GM19372 (cell line): ENCODE results near the gene MTA1.

ENCODE experiments used
- ATAC-seq: cut with Tn5 transposase; IDR thresholded peaks from one replicate; pipeline ENCODE4 v1.9.1; 2021; ENCODE audit warnings: mild to moderate bottlenecking, low read depth, moderate library complexity; ENCODE audit not compliant: unreplicated experiment

MTA1 gene

DNA sequence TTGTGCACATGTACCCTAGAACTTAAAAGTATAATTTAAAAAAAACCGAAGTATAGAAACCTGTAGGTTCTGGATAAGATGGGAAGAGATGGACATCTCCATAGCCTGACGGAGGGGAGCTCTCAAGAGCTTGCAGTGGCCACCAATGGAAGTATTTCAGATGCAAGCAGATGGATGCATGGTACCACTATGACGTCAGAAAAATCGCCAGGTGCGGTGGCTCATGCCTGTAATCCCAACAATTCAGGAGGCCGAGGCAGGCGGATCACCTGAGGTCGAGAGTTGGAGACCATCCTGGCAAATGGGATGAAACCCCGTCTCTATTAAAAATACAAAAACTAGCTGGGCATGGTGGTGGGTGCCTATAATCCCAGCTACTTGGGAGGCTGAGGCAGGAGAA, 17.9 kb upstream of the MTA1 start:
- ATAC-seq: no peak

DNA sequence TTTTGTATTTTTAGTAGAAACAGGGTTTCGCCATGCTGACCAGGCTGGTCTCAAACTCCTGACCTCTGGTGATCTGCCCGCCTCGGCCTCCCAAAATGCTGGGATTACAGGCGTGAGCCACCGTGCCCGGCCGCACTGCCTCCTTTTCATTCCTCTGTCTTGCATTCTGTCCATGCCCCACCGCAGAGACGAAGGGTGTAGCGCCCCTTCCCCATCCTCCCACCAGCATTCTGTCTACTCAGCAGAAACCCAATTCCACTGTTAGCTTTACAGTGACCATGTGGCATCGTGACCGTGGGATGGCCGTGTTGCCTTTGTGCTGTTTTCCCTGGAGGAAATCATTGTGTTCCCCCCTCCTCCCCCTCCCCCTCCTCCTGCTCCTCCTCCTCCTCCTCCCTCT, 11.0 kb upstream of the MTA1 start:
- no peak for ATAC-seq

DNA sequence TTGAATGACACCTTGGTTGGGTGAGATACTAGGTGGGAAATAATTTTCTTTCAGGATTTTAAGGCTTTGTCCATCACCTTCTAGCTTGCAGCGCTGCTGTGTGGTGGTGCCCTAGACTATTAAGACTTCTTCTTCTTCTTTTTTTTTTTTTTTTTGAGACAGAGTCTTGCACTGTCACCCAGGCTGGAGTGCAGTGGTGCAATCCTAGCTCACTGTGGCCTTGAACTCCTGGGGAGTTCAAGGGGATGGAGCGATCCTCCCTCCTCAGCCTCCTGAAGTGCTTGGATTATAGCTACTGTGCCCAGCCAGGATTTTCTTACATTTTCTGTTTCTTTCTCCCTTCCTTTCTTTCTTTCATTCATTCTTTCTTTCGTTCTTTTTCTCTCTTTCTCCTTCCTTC, 10.3 kb upstream of the MTA1 start:
- no peak for ATAC-seq

DNA sequence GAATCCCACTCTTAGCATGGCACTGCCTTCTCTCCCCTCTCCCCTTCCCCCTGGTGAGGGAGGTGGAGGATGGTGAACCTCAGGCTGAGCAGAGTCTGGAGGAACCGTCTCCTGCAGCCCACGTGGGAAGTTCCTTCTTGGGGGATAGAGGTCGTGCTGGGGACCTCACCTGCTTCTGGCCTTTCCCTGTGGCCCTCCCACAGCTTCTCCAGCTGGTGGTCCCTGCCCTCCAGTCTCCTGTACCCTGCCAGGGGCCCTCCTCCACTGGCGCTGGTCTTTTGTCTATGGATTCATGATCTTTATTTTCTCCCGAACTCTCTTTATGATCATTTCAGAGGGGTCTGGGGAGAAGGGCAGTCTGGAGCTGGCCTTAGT, 9.0 kb upstream of the MTA1 start:
- no peak for ATAC-seq

DNA sequence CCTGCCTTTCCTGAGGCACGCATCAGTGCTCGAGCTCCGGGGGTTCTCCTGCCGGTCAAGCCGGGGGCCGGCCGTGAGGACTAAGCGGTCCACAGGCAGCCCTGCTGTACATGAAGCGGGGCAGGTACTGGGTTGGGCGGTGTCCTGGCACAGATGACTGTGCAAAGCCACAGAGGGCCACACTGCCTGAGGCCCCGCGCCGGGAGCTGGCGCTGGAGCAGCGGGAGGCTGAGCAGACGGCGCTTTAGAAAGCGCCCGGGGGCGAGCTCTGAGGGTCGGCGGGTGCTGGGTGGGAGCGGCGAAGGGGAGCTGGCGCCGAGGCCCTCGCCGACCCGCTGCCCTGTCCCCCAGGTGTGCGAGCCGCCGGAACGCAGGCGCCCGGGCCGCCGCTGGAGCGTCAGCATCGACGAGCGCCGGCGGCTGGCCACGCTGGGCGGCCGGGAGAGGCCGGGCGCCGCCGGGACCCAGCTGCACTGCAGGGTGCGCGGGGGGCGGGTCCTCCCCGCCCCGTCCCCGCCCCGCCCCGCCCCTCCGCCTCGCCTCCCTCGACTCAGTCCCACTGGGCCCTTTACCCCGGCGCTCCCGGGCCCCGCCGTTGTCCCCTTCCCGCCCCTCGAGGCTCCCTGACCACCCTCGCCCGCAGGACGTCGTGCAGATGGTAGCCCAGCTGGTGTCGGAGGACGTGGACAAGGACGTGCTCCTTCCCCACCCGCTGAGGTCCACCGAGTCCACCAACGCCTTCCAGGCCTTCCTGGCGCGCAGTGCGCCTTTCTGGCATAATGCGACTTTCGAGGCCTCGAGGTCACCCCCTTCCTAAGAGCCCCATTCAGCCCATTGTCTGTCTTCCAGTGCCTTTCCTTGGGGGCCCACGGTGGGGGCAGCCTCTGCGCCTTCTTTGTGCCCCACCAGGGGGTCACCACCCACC, 8.3 kb upstream of the MTA1 start:
- no peak for ATAC-seq

DNA sequence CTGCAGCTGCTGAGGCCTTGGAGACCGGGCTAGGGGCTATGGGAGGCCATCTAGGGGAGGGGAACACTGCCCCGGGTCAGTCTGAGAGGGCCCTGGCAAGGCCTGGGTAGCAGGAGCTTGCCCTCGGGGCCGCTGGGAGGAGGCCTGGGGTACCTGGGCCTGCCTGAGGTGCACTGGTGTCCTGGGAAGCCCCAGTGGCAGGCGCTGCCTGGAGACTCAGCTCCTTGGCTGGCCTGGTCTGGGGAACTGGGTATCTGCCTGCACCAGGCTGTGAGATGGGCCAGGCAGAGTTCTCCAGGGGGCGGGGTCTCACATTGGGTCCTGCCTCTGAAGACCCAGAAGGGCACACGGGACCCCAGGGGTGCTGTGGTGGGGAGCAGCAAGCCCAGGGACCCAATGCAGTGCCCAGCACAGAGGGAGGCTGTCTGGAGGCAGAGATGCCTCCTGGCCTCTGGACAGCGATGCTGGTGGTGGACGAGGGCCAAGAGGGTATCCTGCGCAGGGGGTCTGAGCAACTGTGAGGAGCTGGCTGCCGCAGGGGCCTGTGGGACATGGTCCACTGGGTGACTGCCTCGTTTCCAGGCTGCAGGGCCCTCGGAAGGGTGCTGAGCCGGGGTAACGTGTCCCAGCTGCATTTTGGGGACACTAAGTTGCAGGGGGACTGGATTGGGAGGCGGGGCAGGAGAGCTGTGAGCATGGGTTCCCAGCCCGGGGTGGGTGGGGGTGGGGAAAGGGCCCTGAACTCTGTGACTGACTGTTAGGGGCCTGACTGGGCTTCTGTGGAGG, 7.4 kb upstream of the MTA1 start:
- no peak for ATAC-seq

DNA sequence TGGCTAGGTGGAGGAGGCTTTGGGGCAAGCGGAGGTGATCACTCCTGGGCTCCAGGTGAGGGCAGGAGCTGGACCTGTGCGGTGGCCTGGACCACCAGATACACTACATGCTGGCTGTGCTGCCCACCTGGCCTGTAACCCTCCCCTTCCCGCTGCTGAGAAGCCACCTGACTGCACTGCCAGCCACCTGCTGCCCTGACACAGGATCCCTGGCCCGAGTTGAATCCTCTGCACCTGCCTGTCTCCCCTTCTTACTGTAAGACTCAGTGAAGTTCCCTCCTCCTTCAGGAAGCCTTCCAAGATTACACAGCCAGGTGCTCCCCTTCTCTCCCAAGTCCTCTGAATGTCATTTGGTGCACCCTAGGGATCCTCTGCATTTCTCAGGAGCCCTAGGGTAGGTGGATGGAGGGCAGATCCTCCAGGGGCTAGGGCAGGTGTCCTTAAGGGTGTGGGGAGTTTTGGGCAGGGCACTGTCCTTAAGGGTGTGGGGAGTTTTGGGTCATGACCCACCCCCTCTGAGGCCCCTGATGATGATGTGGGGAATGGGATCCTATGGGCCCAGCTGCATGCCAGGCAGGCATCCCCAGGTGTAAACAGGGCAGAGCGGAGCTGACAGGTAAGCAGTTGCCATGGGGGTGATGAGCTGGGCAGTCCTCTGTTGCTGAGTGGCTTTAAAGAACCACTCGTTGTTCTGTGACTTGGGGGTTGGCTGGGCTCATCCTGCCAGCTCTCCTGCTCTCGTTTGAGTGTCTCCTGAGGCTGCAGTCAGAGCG, 6.7 kb upstream of the MTA1 start:
- ATAC-seq: no peak

DNA sequence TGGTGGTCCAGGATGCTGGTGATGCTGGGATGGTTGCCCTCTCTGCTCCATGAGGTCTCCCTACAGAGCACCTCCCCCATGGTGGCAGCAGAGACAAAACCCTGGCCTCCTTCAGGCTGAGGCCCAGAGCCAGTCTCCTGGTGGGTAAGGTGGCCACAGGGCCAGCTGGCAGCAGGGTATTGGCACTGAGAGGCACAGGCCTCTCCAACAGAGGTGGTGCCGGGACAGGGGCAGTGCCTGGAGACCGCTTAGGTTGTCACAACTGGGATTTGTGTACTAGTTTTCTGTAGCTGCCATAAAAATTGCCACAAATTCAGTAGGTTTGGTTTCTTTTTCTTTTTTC, 6.1 kb upstream of the MTA1 start:
- no peak for ATAC-seq

DNA sequence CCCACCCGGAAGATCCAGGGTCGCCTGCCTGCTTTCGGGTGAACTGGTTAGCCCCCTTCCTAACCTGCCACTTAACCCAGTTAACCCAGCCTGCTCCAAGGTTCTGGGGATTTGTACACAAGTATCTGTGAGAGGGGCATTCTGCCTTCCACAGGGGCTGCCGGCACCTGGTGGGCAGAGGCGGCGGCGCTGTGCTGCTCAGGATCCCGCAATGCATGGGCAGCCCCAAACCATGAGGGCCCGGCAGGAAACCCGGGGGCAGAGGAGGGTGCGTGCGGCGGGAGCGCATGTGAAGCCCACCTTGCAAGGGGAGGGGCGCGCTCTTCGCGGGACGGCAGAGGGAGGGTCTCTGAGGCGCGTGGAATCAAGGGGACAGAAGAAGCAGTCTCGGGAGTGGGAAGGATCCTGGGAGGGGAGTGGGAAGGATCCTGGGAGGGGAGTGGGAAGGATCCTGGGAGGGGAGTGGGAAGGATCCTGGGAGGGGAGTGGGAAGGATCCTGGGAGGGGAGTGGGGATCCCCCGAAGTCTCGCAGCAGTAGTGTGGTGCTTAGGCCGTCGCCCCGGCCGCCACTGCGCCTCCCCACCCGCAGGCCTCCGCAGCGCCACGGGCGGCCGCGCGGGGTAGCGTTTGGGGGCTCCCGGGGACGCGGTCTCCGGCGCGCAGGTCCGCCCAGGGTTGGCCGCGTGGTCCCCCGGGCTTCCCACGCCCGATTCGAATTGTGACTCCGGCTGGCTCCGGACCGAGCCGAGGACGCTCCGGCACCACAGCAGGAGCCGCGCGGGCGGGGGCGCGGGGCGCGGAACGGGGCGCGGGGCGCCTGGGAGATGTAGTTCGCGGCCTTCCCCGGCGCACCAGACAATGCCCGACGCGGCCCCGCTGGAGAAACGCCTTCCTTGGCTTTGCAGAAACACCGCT, 4.9 kb upstream of the MTA1 start:
- peak; percentile 51 for ATAC-seq

DNA sequence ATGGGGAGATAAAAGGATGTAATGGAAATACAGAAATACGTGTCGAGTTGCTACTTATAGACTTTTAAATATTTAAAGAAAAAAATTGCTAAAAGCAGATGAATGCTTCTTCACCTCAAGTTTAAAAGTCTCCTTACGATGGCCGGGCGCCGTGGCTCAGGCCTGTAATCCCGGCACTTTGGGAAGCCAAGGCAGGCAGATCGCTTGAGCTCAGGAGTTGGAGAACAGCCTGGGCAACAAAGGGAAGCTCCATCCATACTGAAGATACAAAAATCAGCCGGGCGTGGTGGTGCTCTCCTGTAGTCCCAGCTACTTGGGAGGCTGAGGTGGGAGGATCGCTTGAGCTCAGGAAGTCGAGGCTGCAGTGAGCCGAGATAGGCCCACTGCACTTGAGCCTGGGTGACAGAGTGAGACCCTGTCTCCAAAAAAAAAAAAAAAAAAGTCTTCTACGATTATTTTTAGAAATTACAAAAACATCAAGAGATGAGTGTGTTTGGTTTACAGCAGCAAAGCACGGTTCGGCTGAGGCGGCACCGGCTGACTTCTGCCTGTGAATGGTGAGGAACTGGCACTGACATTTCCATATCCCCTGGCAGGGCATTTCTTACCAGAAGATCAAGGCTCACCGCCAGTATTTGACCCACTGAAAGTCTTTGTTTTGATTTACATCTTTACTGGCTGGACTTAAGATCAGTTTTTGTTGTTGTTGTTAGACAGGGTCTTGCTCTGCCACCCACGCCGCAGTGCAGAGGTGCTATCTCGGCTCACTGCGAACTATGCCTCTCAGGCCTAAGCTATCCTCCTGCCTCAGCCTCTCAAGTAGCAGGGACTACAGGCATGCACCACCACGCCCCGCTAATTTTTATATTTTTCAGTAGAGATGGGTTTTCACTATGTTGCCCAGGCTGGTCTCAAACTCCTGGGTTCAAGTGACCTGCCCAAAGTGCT, 3.9 kb upstream of the MTA1 start:
- ATAC-seq: no peak

DNA sequence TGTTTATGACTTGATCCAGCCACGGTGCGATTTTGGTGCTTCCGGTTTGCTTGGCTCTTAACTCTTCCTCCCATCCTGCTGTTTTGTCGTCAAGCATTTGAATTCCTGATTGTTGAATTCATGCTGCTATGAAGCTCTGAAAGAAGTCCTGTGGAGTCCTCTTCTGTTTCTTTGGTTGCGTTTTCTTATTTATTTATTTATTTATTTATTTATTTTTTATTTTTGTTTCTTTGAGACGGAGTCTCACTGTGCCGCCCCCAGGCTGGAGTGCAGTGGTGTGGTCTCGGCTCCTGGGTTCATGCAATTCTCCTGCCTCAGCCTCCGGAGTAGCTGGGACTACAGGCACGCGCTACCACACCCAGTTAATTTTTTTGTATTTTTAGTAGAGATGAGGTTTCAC, 3.0 kb upstream of the MTA1 start:
- no peak for ATAC-seq

DNA sequence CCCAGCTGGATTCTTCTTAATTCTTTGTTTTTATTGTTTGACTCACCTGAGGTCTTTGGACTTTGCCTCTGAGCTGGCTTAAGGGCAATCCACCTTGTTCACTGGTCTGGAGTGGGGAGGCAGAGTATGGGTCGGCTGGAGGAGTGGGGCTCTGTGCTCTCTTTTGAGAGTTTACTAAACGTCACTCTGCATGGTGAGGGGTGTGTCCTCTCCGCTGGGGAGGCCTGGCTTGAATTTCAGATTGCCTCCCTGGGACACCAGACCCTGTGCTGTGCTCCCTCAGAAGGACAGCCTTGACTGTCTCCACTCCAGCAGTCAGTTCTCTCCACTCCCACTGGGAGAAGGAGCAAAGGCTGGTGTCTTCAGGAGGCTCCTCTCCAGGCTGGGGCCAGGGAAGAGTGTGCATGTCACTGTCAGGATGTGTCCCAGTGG, 1.9 kb upstream of the MTA1 start:
- no peak for ATAC-seq

DNA sequence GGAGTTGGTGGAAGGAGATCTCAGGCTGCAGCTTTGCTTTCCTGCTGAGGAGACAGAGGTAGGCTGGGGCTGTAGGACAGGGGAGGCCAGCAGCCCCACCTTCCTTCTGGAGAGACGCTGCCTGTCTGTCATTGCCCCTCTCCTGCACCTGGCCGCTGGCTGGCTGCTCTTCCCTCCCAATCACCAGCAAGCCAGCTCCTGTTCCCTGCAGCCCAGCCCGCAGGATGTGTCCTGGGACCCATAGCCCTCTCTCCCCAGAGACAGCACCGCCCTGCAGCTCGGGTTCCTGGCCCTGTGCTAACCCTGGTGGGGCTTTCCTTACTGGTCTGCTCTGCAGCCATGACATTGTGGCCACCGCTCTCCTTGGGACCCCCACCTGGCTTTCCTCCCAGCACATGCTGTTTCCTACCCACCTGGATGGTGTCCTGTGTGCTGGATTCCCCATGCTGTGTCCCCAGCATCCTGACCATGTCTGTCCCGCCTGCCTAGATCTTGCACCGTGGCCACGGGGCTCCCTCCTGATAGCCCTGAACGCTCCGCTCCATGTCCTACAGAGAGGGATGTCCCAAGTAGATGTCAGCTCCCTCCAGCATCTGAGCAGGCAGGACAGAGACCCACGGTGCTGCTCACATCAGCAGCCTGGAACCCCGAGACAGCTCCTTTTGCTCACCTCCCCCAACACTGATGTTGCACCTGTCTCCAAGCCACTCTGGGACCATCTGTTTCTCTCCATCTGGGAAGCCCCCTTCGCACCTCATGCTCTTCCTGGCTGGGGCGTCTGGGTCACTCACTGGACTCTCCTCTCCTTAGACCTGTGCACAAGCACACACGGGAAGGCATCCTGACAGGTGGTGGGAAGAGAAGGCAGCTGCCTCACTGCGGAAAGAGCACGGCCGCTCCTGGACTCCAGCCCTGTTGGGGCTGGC, 1.1 kb upstream of the MTA1 start:
- ATAC-seq: no peak

DNA sequence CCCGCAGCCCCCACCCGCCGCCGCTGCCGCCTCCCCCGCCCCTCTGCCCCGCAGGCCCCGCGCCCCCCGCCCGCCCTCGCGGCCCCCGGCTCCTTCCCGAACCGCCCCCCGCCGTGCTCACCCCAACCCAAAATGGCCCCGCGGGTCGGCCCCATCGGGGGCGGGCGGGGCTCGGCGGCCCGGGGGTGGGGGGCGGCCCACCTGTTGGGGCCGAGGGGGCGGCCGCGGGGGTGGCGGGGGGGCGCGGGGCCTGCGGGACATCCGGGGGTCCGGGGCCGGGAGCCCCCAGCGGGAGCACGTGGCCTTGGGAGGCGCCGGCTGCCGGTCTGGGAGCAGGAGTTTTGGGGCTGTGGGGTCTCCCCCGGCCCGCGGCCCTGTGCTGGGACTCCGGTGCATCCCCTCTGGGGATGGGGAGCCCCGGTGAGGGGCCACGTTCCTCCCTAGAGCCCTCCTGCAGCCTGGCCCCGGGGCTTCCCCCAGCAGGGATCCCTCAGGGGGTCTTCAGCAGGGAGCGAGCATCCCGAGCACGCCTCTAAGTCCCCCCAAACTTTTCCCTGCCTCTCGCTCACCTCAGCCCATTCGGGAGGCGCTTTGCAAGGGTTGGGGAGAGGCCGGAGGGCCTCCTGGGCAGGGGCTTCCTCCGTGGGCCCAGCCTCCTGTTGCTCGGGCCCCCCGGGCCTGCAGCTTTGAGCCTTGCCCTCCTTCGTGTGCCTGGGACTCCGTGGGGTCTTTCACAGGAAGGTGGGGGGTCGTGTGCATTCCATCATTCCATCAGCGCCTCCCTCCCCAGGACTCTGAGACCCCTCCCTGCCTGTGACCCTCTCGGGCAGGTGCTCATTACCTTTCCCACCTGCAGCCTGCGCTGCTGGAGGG, 710 bp downstream of the MTA1 start:
- no peak for ATAC-seq

DNA sequence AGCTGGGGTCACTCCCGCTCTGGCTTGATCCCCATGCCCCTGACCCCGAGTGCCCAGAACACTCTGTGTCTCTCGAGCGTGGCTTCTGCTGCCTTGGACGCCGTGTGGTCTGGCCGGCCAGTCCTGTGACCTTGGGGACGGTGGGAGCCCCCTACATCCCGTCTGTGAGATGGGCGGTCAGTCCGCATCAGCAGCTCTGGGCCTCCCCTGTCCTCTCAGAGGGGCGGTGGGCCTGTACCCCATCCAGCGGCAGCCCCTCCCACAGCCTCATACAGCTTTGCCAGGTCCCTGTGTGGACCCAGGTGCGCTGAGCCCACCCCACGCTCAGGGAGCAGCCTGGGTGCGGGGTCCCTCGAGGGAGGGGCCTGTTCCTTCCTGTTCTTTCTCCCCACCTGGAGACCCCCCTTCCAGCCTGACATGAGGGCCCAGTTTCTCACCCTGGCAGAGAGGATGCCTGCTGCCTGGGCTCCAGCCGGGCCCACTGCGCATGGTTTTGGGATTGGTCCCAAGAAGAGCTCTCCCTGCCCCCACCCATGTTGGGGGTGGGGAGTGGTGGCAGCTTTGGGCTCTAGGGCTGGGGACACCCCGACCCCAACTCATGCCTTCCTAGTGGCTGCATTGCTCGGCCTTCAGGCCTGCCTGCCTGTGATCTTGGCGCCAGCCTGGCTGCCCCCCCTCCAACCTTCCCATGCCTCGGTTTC, 1.5 kb downstream of the MTA1 start:
- ATAC-seq: no peak
